Endometrial microvascular endothelial cells (primary cell): ENCODE data around the gene TOP1. TPM values are rescaled to one million over a fixed set of nuclear protein-coding genes. Genes with fewer than 3 reads are reported as not detected.

Experiments used
- in situ Hi-C: cut with HindIII; loops from 2 replicates; pipeline ENCODE4 v1.10.0; 2017; ENCODE audit warnings: low sequenced_read_pairs, low pct_unique_long_range_greater_than_20kb; ENCODE audit errors: inconsistent ontology term
- total RNA-seq: library from RNA; depleted of rRNA; stranded (reverse); fragments of >200 nt; gene quantifications from one replicate; pipeline ENCODE4 v1.2.3, GENCODE V29; 2015; ENCODE audit errors: inconsistent ontology term

The TOP1 gene
- total RNA-seq, 1 donor from 2014 or later: 53.6 TPM

GRCh38 chr20:41151134-41151869, 122.7 kb downstream of the TOP1 start:
- in situ Hi-C loops: no loop called here

GRCh38 chr20:41152108-41152757, 123.6 kb downstream of the TOP1 start:
- in situ Hi-C loops: no loop called here

- in situ Hi-C loops: no loop called here
Measured at GRCh38 chr20:41154436-41155176, 126.0 kb downstream of the TOP1 start.

GRCh38 chr20:41155261-41155660, 126.6 kb downstream of the TOP1 start:
- in situ Hi-C loops: no loop called here

GRCh38 chr20:41158082-41158625, 129.5 kb downstream of the TOP1 start:
- in situ Hi-C loops: no loop called here

GRCh38 chr20:41159547-41159946, 130.9 kb downstream of the TOP1 start:
- in situ Hi-C loops: no loop called here

GRCh38 chr20:41160686-41161085, 132.1 kb downstream of the TOP1 start:
- in situ Hi-C loops: no loop called here

- in situ Hi-C loops: no loop called here
Measured at GRCh38 chr20:41161886-41162285, 133.3 kb downstream of the TOP1 start.

- in situ Hi-C loops: no loop called here
Measured at GRCh38 chr20:41162396-41162795, 133.8 kb downstream of the TOP1 start.

GRCh38 chr20:41163821-41164220, 135.2 kb downstream of the TOP1 start:
- in situ Hi-C loops: no loop called here

GRCh38 chr20:41165001-41165882, 136.6 kb downstream of the TOP1 start:
- in situ Hi-C loops: no loop called here

- in situ Hi-C loops: no loop called here
Measured at GRCh38 chr20:41166201-41167117, 137.8 kb downstream of the TOP1 start.

- in situ Hi-C loops: no loop called here
Measured at GRCh38 chr20:41167118-41167470, 138.5 kb downstream of the TOP1 start.

- in situ Hi-C loops: no loop called here
Measured at GRCh38 chr20:41167481-41168253, 139.0 kb downstream of the TOP1 start.

- in situ Hi-C loops: no loop called here
Measured at GRCh38 chr20:41168281-41169161, 139.9 kb downstream of the TOP1 start.

- in situ Hi-C loops: no loop called here
Measured at GRCh38 chr20:41169162-41169690, 140.6 kb downstream of the TOP1 start.
